HepG2 (cell line): ENCODE data around the gene CLBA1.

Experiments used
- EZH2 ChIP-seq: conservative IDR thresholded peaks from 2 replicates; pipeline ENCODE4 v1.6.1; 2012; ENCODE audit warnings: mild to moderate bottlenecking, low read depth, low read length, moderate library complexity
- MYC ChIP-seq: sonication (generic); formaldehyde crosslinking; IDR thresholded peaks from 2 replicates; pipeline ENCODE4 v1.9.0; 2021; ENCODE audit warnings: missing genetic modification reagents, borderline replicate concordance
- TF ChIP-seq, protein P1 (sequence below): sonication (generic); formaldehyde crosslinking; IDR thresholded peaks from 2 replicates; pipeline ENCODE4 v1.5.0; 2020; ENCODE audit warnings: missing genetic modification reagents

DNA sequence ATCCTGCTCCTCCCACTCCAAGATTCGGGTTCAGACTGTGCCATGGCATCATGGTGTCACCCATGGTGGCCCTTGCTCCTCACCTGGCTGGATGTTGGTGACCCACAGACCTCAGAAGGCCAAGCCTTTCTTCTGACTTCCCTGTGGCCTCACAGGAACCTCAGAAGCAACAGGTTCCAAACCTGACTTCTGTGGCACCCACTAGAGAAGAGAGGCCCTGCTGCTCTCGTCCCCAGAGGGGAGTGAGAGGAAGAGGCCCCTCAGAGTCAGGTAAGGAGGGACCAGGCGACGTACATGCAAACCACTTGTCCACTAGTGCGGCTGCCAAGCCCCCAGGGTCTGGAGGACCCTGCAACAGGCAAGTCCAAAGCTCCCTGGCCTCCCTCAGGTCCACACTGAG, 10.4 kb downstream of the CLBA1 start:
- TF ChIP-seq, protein P1, sequence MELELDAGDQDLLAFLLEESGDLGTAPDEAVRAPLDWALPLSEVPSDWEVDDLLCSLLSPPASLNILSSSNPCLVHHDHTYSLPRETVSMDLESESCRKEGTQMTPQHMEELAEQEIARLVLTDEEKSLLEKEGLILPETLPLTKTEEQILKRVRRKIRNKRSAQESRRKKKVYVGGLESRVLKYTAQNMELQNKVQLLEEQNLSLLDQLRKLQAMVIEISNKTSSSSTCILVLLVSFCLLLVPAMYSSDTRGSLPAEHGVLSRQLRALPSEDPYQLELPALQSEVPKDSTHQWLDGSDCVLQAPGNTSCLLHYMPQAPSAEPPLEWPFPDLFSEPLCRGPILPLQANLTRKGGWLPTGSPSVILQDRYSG (CRISPR knock-in tag) = no peak
- TF ChIP-seq MYC (CRISPR knock-in tag) (no peak), EZH2 (no peak)
